Brain microvascular endothelial cell (primary cell): ENCODE results near the gene GGNBP2.

Experiments
- DNase-seq: peaks from one replicate; pipeline ENCODE4 v3.0.0-alpha.2; 2020
- H3K27ac ChIP-seq: fragments of 250-450 bp; sonication (Bioruptor Pico); 2 replicates; pipeline ENCODE4 v1.5.1; 2020; ENCODE audit warnings: mild to moderate bottlenecking, moderate library complexity
- H3K27me3 ChIP-seq: fragments of 250-450 bp; sonication (Bioruptor Pico); replicated peaks from 2 replicates; pipeline ENCODE4 v1.5.1; 2020; ENCODE audit warnings: mild to moderate bottlenecking
- H3K36me3 ChIP-seq: fragments of 250-450 bp; sonication (Bioruptor Pico); replicated peaks from 2 replicates; pipeline ENCODE4 v1.5.1; 2020; ENCODE audit warnings: mild to moderate bottlenecking
- H3K4me3 ChIP-seq: 2 replicates; pipeline ENCODE4 v1.5.1; 2011; ENCODE audit warnings: low read depth, mild to moderate bottlenecking, control low read depth, low read length, moderate library complexity
- CTCF ChIP-seq: IDR thresholded peaks from 2 replicates; pipeline ENCODE4 v1.5.1; 2011; ENCODE audit warnings: low read depth, mild to moderate bottlenecking, moderate library complexity, low read length, control low read depth, inconsistent platforms; ENCODE audit errors: missing control alignments
- in situ Hi-C: cut with HindIII; loops from 2 replicates; pipeline ENCODE4 v1.10.0; 2017; ENCODE audit warnings: low sequenced_read_pairs, low pct_ligation_motif_present

The GGNBP2 gene

DNA sequence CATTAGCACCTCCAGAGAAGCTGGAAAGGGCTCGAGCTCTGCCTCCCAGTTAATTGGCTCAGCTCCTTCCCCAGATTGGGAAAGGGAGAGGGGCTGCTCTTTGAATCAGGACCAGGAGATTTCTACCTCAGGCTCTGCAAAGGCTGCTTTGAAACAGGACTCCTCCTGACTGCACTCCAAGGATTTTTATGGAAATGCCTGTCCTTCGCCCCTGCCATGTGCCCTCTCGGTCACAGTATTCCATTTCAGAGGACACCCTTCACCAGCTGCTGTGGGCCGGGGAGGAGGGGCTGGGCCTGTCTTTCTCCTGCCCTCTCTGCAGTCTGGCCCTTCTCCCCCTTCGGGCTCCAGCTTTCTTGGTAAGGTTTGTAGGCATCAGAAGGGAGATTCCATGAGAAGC lies 70.2 kb downstream of the GGNBP2 start:
- no peak for DNase-seq
- Histone ChIP-seq H3K36me3 (no peaks in the 10 kb centered on the region), H3K4me3 (no peak overlapping the region), H3K27me3 (no peaks in the 10 kb centered on the region), H3K27ac (no peak overlapping the region)
- TF ChIP-seq CTCF: no peak
- in situ Hi-C loops: no loop called here

DNA sequence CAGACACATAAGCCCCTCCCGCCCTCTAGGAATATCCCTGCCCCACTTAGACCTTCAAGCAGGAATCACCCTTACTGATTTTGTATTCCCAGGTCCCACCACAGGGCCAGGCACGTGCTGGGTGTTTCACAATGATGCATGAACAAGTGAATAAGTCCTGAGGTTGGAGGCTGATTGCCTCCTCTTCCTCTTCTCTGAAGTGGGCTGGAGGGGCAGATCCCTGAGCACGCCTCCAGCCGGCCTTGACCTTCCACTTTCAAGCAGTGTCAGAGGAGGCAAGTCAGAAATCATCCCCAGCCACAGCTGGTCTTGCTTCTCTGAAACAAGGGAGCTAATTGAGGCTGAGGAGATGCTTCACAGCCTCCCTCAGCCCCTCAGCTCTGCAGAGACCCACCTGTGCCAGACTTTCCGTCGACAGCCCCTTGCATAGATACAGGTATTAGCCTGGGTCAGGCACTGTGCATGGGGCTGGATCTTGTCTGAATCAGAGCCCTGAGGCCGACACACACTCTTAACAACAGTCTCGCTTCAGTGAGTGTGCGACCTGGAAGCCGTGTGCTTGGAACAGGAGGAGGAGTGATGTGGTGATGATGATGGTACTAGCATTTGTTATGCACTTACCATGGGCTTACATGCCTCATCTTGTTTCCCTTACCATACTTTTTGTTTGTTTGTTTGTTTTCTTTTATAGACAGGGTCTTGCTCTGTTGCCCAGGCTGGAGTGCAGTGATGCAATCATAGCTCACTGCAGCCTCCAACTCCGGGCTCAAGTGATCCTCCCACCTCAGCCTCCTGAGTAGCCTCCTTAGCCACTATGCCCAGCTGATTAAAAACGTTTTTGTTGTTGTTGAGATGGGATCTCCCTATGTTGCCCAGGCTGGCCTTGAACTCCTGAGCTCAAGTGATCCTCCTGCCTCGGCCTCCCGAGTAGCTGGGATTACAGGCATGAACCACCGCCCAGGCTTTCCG lies 71.6 kb downstream of the GGNBP2 start:
- H3K36me3 ChIP-seq: no peaks in the 10 kb centered on the region
- no peak overlapping the region for H3K4me3 ChIP-seq
- no peak overlapping the region for H3K27ac ChIP-seq
- DNase-seq: no peak
- in situ Hi-C loops: no loop called here
- no peak for TF ChIP-seq CTCF
- H3K27me3 ChIP-seq: no peaks in the 10 kb centered on the region

DNA sequence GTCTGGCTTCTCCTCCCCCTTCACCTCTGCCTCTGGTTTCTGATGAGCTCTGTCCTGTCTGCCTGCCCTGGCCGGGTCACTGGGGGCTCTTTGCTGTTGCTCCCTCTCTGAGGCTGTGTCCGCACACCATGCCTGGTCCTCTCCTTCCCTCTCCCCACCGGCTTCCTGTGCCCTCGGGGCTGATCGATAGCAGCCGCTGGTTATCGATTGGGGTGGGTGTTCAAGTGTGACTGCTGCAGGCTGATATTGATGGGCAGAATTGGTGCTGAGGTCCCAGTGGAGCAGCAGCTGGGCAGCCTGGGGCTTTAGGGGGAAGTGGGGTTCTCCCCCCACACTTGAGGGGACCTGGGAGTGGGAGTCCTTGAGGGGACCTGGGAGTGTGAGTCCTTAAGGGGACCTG lies 73.1 kb downstream of the GGNBP2 start:
- in situ Hi-C loops: no loop called here
- no peak for TF ChIP-seq CTCF
- no peak for DNase-seq
- H3K4me3 ChIP-seq: no peak overlapping the region
- no peaks in the 10 kb centered on the region for H3K36me3 ChIP-seq
- no peaks in the 10 kb centered on the region for H3K27me3 ChIP-seq
- no peak overlapping the region for H3K27ac ChIP-seq

DNA sequence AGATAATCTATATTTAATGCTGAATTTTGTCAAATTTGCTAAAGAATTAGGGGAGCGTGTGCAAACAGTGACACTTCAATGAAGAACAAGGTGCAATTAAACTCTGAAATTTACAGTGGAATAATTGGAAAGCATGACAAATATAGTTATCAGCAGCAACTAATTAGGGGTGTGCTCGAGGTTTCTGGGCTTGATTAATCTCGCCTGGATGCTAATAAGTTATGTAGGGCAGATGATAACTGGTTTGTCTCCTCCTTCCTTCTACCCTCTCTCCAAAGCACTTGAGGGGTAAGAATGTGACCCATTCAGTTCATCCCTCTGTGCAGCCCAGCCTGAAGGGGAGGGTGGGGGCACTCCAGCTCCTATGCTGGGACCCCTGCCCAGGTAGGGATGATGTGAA lies 78.6 kb downstream of the GGNBP2 start:
- no peak for DNase-seq
- Histone ChIP-seq H3K27me3 (no peaks in the 10 kb centered on the region), H3K4me3 (no peak overlapping the region), H3K36me3 (no peaks in the 10 kb centered on the region), H3K27ac (no peak overlapping the region)
- in situ Hi-C loops: no loop called here
- TF ChIP-seq CTCF: no peak

GRCh38 chr17:36625188-36625587 lies 80.5 kb downstream of the GGNBP2 start:
- TF ChIP-seq CTCF: no peak
- H3K4me3 ChIP-seq: no peak overlapping the region
- in situ Hi-C loops: no loop called here
- no peaks in the 10 kb centered on the region for H3K36me3 ChIP-seq
- no peak for DNase-seq
- no peak overlapping the region for H3K27ac ChIP-seq
- H3K27me3 ChIP-seq: no peaks in the 10 kb centered on the region
